Germinal center (tissue), 1 donor: ENCODE measurements around the gene MYO10.
"Not testable (repeated sequence)": the region's sequence is repeated elsewhere in the genome, so short reads cannot be mapped to it uniquely, and the experiment has no call there.

Experiments used
- DNase-seq: peaks from one replicate; pipeline ENCODE4 v3.0.0; 2012; ENCODE audit warnings: mixed read lengths, low spot score

The MYO10 gene

GRCh38 chr5:16740066-16740810 is 195.8 kb downstream of the MYO10 start:
- DNase-seq = no peak

GRCh38 chr5:16738393-16738792 is 197.7 kb downstream of the MYO10 start:
- not testable (repeated sequence) for DNase-seq

GRCh38 chr5:16737620-16738364 is 198.3 kb downstream of the MYO10 start:
- no peak for DNase-seq

- no peak for DNase-seq
Observed at GRCh38 chr5:16737209-16737608, 198.9 kb downstream of the MYO10 start.

DNA sequence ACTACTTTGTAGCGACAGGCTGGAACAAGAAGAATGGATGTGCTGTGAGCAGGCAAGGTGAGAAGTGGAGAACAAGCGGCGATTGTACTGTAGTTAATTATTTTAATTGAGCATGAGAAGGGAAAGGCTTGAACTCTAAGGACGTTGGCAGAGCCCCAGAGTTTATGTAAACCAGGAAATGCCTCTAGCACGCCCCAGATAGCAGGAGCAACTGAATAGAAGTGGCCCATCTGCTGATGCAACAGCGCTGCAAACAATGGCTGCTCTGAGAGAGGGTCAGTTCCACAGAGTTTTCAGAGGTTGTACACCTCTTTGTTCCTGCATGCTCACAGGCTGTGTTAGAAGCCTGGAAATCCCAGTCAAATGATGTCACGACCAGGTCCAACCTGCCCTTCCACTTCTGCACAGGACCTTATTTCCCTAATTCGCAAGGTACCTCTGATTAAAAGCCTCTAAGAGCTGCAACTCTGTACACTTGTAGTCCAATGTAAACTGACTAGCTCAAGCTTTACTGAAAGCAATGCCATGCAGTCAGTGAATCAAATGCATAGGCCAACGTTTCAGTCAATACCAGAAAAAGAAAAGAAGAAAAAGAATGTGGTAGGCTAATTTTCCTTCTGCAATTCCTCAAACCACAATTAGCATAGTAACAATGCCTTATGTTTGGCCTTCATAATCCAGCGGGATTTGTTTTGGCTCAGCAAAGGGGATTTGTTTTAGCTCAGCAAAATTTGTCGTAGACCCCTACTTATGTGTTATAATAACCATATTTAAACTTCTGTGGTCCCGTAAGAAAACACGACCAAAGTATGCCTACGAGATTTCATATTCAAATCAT is 199.7 kb downstream of the MYO10 start:
- no peak for DNase-seq

DNA sequence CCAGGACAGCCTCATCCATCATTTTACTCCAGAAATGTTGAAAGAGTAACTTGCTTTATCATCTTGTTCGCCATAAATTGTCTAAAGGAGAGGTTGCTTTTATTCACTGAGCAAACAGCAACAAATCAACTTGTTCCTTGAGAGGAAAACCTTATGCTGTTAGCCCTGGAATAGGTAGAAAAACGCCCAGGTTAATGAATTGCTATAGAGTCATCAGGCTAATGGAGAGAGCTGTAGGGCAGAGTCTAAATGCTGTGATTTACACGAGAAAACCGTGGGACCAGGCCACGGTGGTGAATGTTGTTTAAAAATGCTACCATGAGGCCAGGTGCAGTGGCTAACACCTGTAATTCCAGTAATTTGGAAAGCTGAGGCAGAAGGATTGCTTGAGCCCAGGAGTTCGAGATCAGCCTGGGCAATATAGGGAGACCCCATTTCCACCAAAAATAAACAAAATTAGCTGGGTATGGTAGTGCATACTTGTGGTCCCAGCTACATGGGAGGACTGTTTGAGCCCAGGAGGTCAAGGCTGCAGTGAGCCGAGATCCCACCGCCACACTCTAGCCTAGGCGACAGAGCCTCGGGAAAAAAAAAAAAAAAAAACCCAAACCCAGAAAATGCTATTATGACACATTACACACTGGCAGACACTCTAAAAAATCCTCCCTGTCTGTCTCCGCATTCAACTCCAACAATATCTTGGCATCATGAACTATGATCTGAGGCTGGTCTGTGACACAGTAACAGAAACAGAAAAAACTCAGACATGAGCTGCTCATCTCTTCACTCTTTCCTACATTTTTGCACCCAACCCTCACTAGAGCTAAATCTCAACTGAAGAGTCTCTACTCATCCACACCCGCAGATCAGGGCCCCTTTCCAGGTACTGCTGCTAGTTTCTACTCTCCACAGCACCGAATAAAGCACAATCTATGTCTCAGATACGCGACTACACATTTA is 200.7 kb downstream of the MYO10 start:
- no peak for DNase-seq

DNA sequence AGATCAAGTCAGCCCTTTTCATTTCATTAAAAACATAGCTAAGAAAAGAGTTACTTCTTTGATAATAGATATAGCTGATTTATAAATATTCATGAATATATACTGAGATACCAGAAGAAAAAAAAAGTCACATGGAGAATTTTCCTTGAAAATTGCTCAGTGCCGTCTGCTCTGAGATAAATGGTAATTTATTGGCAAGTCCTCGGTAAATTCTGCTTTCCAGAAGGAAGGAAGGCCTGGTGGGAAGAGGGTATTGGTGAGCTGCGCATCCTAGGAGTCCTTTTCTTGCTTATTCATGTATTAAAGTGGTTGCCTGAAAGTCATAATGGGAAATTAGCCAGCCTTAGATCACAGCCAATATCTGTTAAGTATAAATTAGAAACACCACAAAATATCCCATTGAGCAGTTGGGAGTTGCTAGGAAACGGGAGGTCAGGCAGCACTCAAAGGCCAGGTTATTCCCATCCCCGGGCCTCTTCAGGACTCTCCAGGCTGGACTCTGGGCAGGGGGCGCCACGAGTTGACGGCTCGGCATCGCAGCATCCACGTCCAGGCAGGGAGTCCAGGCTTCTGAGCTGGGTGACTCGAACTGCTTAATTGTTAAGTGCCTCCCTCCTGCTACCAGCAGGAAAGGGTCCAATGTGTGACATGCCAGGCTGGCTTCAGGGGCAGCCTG is 202.6 kb downstream of the MYO10 start:
- DNase-seq = no peak

DNA sequence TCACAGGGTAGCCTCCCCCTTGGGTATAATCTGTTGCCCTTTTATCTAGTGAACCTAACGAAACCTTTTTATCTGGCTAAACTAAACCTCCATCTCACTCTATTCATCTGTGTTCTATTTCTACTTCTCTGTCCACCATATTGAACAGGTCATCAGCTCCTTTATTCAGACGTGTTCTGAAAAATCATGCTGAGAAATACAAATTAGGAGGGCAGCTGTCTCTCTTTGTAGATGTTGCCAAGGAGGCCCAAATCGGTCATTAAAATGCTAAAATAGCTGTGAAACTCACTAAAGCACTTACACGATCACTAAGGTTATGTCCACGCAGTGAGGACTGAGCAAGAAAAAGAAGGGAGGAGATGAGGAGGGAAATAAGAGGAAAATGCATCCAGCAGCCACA is 203.7 kb downstream of the MYO10 start:
- no peak for DNase-seq

DNA sequence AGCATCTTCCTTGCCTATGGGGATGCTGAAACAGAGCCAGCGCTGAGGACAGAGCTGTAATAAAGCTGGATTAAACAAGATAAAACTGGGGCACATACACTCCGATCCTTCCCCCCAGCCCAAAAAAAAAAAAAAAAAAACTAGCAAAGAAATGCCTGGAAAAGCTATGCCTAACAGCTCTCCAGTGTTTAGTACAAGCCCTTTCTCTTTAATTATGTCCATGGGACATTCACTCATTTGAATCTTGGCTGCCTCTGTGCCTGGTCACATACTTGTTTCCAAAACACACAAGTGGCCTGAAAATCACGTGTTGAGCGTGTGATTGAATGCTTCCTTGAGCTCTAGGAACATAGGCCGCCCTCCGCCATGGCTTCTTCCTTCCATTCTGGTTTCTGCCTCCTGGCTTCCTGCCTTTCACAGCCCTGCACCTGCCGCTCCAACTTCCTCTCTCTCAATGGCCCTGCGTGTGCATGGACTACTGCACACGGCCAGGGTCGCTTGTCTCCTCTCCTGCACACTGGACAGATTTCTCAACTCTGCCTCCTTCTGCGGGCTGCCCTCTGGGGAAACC is 208.2 kb downstream of the MYO10 start:
- DNase-seq = no peak

GRCh38 chr5:16726538-16726946 is 209.5 kb downstream of the MYO10 start:
- DNase-seq = no peak

- DNase-seq = no peak
Observed at GRCh38 chr5:16725575-16725974, 210.5 kb downstream of the MYO10 start.

DNA sequence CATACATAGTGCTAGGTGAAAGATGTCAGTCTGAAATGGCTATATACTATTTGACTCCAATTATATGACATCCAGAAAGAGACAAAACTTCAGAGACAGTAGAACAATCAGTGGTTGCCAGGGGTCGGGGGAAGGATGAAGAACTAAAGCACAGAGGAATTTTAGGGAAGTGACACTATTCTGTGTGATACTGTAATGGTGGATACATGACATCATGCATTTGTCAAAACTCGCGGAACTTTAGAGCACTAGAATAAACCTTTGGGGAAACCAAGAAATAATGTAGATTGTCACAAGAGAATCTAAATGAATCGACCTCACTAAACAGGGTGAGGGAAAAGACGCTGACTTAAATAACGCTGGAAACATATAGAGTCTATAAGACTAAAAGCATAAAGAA is 212.3 kb downstream of the MYO10 start:
- no peak for DNase-seq

DNA sequence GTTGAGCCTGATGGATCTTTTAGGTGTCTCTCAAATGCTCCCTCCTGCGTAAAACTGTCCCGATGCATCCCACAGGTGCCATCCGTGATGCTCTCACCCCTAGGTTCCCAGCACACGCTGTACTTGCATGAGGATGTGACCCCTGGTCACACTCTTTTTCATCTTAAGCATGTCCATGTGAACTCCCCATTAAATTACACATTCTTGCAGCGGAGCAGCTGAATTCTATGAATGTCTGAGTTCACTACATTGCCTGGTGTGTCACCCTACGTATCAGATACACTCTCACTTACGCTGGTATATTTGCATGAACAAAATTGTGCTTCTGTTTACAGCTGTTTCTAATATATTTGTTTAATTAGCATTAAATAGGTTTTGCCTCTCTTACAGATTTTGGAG is 214.0 kb downstream of the MYO10 start:
- no peak for DNase-seq

GRCh38 chr5:16721151-16722096 is 214.7 kb downstream of the MYO10 start:
- no peak for DNase-seq

DNA sequence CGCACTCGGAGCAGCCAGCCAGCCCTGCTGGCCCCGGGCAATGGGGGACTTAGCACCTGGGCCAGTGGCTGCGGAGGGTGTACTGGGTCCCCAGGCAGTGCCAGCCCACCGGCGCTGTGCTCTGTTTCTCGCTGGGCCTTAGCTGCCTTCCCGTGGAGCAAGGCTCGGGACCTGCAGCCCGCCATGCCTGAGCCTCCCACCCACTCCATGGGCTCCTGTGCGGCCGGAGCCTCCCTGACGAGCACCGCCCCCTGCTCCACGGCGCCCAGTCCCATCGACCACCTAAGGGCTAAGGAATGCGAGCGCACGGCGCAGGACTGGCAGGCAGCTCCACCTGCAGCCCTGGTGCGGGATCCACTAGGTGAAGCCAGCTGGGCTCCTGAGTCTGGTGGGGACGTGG is 218.1 kb downstream of the MYO10 start:
- DNase-seq = not testable (repeated sequence)

- no peak for DNase-seq
Observed at GRCh38 chr5:16713386-16713928, 222.6 kb downstream of the MYO10 start.

- no peak for DNase-seq
Observed at GRCh38 chr5:16712620-16713019, 223.5 kb downstream of the MYO10 start.

DNA sequence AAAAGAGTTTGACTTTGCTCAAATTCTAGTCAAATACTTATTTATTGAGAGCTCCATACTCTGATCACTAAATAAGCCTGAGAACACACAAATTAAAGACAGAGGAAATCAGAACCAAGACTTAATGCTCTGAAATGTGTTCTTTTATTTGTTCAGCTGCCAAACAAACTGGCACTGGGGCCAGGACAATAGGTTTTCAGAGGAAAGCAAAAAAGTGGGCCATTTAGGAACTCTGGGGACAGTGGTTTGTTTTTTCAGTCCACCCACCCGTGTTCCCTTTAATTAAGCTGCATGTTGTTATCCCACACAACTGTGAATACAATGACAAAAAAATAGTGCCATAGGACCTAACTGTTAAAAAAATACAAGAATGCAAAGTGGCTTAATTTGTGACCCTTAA is 223.9 kb downstream of the MYO10 start:
- DNase-seq = no peak
